B cell (primary cell): Measurements from ENCODE around the gene GLI3. TPM values are rescaled to one million over a fixed set of nuclear protein-coding genes. Genes with fewer than 3 reads are reported as not detected.

Experiments
- ATAC-seq: fragments of 200-7000 bp; cut with Tn5 transposase; one replicate; pipeline ENCODE4 v1.10.0; 2021; ENCODE audit warnings: low read depth, mild to moderate bottlenecking, moderate number of reproducible peaks, moderate library complexity
- CTCF ChIA-PET: fragments of 350-600 bp; sonication (Branson Sonifier 250); formaldehyde crosslinking; loops from one replicate; lab custom pipeline; 2021; ENCODE audit warnings: antibody characterized with exemption, inconsistent platforms; lab: Charles Lee
- POLR2A ChIA-PET: fragments of 350-600 bp; sonication (Branson Sonifier 250); formaldehyde crosslinking; loops from one replicate; lab custom pipeline; 2021; ENCODE audit warnings: antibody characterized with exemption; lab: Charles Lee
- DNase-seq: peaks from one replicate; pipeline ENCODE4 v3.0.0; 2013
- H2AFZ ChIP-seq: 2 replicates; pipeline ENCODE4 v1.6.1; 2012; ENCODE audit warnings: mild to moderate bottlenecking, low read depth, low read length; ENCODE audit not compliant: insufficient read depth, poor library complexity, severe bottlenecking
- H3K27ac ChIP-seq, 2 donors: 1 replicate in 1 of 2; 2 replicates in 1 of 2; pipeline ENCODE4 v1.5.1; 2012 to 2013; ENCODE audit warnings: low read length in 2 of 2, mild to moderate bottlenecking in 2 of 2, moderate library complexity in 1 of 2
- H3K27me3 ChIP-seq, 4 experiments: fragments of 200-600 bp in 1 of 4; sonication (generic) in 1 of 4; replicated peaks in 1 of 4; 1 replicate in 2 of 4; 2 replicates in 2 of 4; pipeline versions ENCODE4 v1.6.1 to v1.7.0; 2013 to 2016; ENCODE audit warnings: low read length in 3 of 4, mild to moderate bottlenecking in 2 of 4, mixed read lengths in 1 of 4, moderate library complexity in 1 of 4; ENCODE audit not compliant: insufficient read depth in 4 of 4, control insufficient read depth in 3 of 4; ENCODE audit errors: control extremely low read depth in 1 of 4
- H3K36me3 ChIP-seq, 2 experiments: replicated peaks in 1 of 2; 1 replicate in 1 of 2; 2 replicates in 1 of 2; pipeline versions ENCODE4 v1.6.1 to v1.7.1; 2013; ENCODE audit warnings: low read length in 1 of 2; ENCODE audit not compliant: insufficient read depth in 2 of 2, control insufficient read depth in 1 of 2; ENCODE audit errors: control extremely low read depth in 1 of 2, extremely low read depth in 1 of 2
- H3K4me1 ChIP-seq, 2 donors: fragments of 200-600 bp in 1 of 2; sonication (generic) in 1 of 2; 1 replicate in 1 of 2; 2 replicates in 1 of 2; pipeline versions ENCODE4 v1.5.1 to v1.6.1; 2013 to 2017; ENCODE audit warnings: low read length in 2 of 2; ENCODE audit not compliant: control insufficient read depth in 2 of 2, insufficient read depth in 2 of 2
- H3K4me2 ChIP-seq: replicated peaks from 2 replicates; pipeline ENCODE3; 2012; ENCODE audit warnings: mild to moderate bottlenecking, low read depth, low read length; ENCODE audit not compliant: poor library complexity, severe bottlenecking
- H3K4me3 ChIP-seq, 5 experiments: fragments of 200-600 bp in 1 of 5; sonication (generic) in 1 of 5; 1 replicate in 3 of 5; 2 replicates in 2 of 5; pipeline versions ENCODE4 v1.5.1 to v1.7.0; 2011 to 2016; ENCODE audit warnings: low read length in 4 of 5, mild to moderate bottlenecking in 4 of 5, low read depth in 2 of 5, control low read depth in 1 of 5, moderate library complexity in 1 of 5; ENCODE audit not compliant: insufficient read depth in 1 of 5; ENCODE audit errors: control extremely low read depth in 1 of 5, extremely low read depth in 1 of 5
- H3K79me2 ChIP-seq: fragments of 200-600 bp; sonication (generic); one replicate; pipeline ENCODE4 v1.6.0; 2016; ENCODE audit warnings: low read length; ENCODE audit not compliant: control insufficient read depth, insufficient read depth
- H3K9ac ChIP-seq: fragments of 200-600 bp; sonication (generic); 2 replicates; pipeline ENCODE4 v1.6.1; 2017; ENCODE audit warnings: mild to moderate bottlenecking, low read length, moderate library complexity
- H3K9me3 ChIP-seq, 3 donors: one replicate each; pipeline versions ENCODE4 v1.6.1 to v1.7.1; 2013; ENCODE audit warnings: low read length in 2 of 3; ENCODE audit not compliant: control insufficient read depth in 2 of 3, insufficient read depth in 1 of 3; ENCODE audit errors: control extremely low read depth in 1 of 3
- H4K20me1 ChIP-seq: 2 replicates; pipeline ENCODE4 v1.6.0; 2012; ENCODE audit warnings: mild to moderate bottlenecking, low read length; ENCODE audit not compliant: insufficient read depth, control insufficient read depth, poor library complexity, severe bottlenecking
- H3K27ac Mint-ChIP-seq: one replicate; pipeline ENCODE4 v1.8.0; 2021; ENCODE audit warnings: mixed read lengths
- H3K27me3 Mint-ChIP-seq: one replicate; pipeline ENCODE4 v1.8.0; 2021; ENCODE audit warnings: mixed read lengths
- H3K4me1 Mint-ChIP-seq: one replicate; pipeline ENCODE4 v1.8.0; 2021; ENCODE audit warnings: mixed read lengths
- H3K4me3 Mint-ChIP-seq: one replicate; pipeline ENCODE4 v1.8.0; 2021; ENCODE audit warnings: mixed read lengths
- H3K9me3 Mint-ChIP-seq: one replicate; pipeline ENCODE4 v1.8.0; 2022; ENCODE audit warnings: mixed read lengths; ENCODE audit not compliant: insufficient read depth
- CTCF ChIP-seq: fragments of 200-600 bp; IDR thresholded peaks from one replicate; pipeline ENCODE4 v1.8.0; 2022; ENCODE audit warnings: antibody characterized with exemption, mild to moderate bottlenecking
- EZH2 ChIP-seq: IDR thresholded peaks from 2 replicates; pipeline ENCODE4 v1.6.1; 2012; ENCODE audit warnings: borderline replicate concordance, low read depth, mild to moderate bottlenecking, moderate library complexity, low read length; ENCODE audit not compliant: insufficient read depth, poor library complexity, severe bottlenecking
- WGBS: methylation state at CpG from one replicate; pipeline ENCODE4 v1.1.5; 2013; ENCODE audit warnings: missing lambda C conversion rate; ENCODE audit not compliant: insufficient coverage; 5-methylcytosine and 5-hydroxymethylcytosine counted together
- intact Hi-C: fragments of 100-400 bp; cut with micrococcal nuclease; formaldehyde crosslinking; loops from one replicate; pipeline ENCODE4 v1.10.0; 2022
- polyA plus RNA-seq: library from polyadenylated mRNA; depleted of rRNA; stranded (reverse); fragments of >200 nt; gene quantifications from 2 replicates; pipeline ENCODE4 v1.2.3, GENCODE V29; 2012
- total RNA-seq, 2 donors: library from RNA; stranded (reverse); fragments of 120-200 nt in 1 of 2; gene quantifications; 1 replicate in 1 of 2; 2 replicates in 1 of 2; pipeline versions ENCODE4 v1.2.3 to v1.2.4, GENCODE V29; 2013 to 2022

Gene GLI3
- total and polyA plus RNA-seq, 2 donors (not counting 1 experiment from before 2014, with no cell fraction given): not detected

- H3K4me1 Mint-ChIP-seq: no peaks in the 10 kb centered on the region
- H3K4me3 ChIP-seq: no peak overlapping the region
- no peak overlapping the region for H3K4me3 Mint-ChIP-seq
- WGBS: 92% methylated on average over 4 of the region's 5 CpGs
- no peak for DNase-seq
- ATAC-seq: no peak
- H3K36me3 ChIP-seq: no peaks in the 10 kb centered on the region
- H2AFZ ChIP-seq: no peak overlapping the region
- no peak overlapping the region for H3K4me2 ChIP-seq
- no peaks in the 10 kb centered on the region for H3K9me3 ChIP-seq
- ChIA-PET POLR2A (no interaction called here), CTCF (no interaction called here)
- no peaks in the 10 kb centered on the region for H4K20me1 ChIP-seq
- peaks cover 23% of the 10 kb centered on the region for H3K27me3 Mint-ChIP-seq
- intact Hi-C loops: no loop called here
- H3K9me3 Mint-ChIP-seq: no peaks in the 10 kb centered on the region
- TF ChIP-seq CTCF (no peak), EZH2 (no peak)
- no peaks in the 10 kb centered on the region for H3K79me2 ChIP-seq
- H3K4me1 ChIP-seq: no peaks in the 10 kb centered on the region
- no peaks in the 10 kb centered on the region for H3K27me3 ChIP-seq
- H3K27ac Mint-ChIP-seq: no peak overlapping the region
- H3K27ac ChIP-seq: no peak overlapping the region
- no peak overlapping the region for H3K9ac ChIP-seq
Measured at GRCh38 chr7:42221304-42221703, 15.7 kb downstream of the GLI3 start.

GRCh38 chr7:42219447-42219846, 17.6 kb downstream of the GLI3 start:
- no peak overlapping the region for H3K27ac ChIP-seq
- H3K27me3 Mint-ChIP-seq: peaks cover 14% of the 10 kb centered on the region
- no peak for ATAC-seq
- POLR2A ChIA-PET: no interaction called here
- TF ChIP-seq EZH2 (no peak), CTCF (no peak)
- CTCF ChIA-PET: no interaction called here
- H3K4me3 ChIP-seq: no peak overlapping the region
- no peaks in the 10 kb centered on the region for H3K4me1 Mint-ChIP-seq
- H3K9me3 Mint-ChIP-seq: no peaks in the 10 kb centered on the region
- no peaks in the 10 kb centered on the region for H3K79me2 ChIP-seq
- no peak overlapping the region for H3K27ac Mint-ChIP-seq
- no peaks in the 10 kb centered on the region for H3K27me3 ChIP-seq
- H3K4me2 ChIP-seq: no peak overlapping the region
- no peaks in the 10 kb centered on the region for H3K9me3 ChIP-seq
- intact Hi-C loops: no loop called here
- no peaks in the 10 kb centered on the region for H3K4me1 ChIP-seq
- H3K4me3 Mint-ChIP-seq: no peak overlapping the region
- no peak overlapping the region for H2AFZ ChIP-seq
- 100% methylated on average over 1 of the region's 3 CpGs for WGBS
- no peaks in the 10 kb centered on the region for H4K20me1 ChIP-seq
- H3K36me3 ChIP-seq: no peaks in the 10 kb centered on the region
- DNase-seq: no peak
- no peak overlapping the region for H3K9ac ChIP-seq
